ENCODE measurements around the gene STK24. TPM values are rescaled to one million over a fixed set of nuclear protein-coding genes. Genes with fewer than 3 reads are reported as not detected.

Gene STK24
- total RNA-seq, 4 donors from 2014 or later: 49.8 to 68.9 (median 57.0) TPM

DNA sequence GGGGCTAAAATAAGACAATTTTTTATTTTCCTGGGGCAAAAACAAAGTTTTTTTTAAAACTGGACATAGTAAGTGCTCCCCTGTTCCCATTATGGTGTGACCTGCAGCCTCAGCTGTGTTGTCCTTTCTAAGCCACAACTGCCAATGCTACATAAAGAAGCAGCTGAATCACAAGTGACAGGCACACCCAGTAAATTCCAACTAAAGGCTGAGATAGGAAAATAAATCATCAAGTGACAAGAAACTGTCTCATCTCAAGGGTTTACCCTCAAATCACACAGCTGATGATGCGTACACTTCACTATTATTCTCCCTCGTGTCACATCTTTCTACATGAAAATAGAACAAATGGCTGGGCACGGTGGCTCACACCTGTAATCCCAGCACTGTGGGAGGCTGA, 28.7 kb downstream of the STK24 start:
- WGBS, 2 donors: 81 to 88% methylated on average over 3 of the region's 3 CpGs
- Histone ChIP-seq H3K4me3 (no peak overlapping the region), H3K36me3 (peaks cover 0 to 28% (median 0%) of the 10 kb centered on the region in 3 donors), H3K9me3 (peaks cover 0 to 7% (median 0%) of the 10 kb centered on the region in 4 donors), H3K27ac (no peak overlapping the region), H3K27me3 (no peaks in the 10 kb centered on the region), H3K4me1 (peaks cover 0 to 49% (median 20%) of the 10 kb centered on the region in 4 donors)
- DNase-seq (ENCODE audit: low spot score in 2 of 2): no peak
- TF ChIP-seq POLR2A (IDR thresholded peaks at IDR 0.05) (no peak), EP300 (IDR thresholded peaks at IDR 0.05) (no peak)
- TF ChIP-seq, protein P1, sequence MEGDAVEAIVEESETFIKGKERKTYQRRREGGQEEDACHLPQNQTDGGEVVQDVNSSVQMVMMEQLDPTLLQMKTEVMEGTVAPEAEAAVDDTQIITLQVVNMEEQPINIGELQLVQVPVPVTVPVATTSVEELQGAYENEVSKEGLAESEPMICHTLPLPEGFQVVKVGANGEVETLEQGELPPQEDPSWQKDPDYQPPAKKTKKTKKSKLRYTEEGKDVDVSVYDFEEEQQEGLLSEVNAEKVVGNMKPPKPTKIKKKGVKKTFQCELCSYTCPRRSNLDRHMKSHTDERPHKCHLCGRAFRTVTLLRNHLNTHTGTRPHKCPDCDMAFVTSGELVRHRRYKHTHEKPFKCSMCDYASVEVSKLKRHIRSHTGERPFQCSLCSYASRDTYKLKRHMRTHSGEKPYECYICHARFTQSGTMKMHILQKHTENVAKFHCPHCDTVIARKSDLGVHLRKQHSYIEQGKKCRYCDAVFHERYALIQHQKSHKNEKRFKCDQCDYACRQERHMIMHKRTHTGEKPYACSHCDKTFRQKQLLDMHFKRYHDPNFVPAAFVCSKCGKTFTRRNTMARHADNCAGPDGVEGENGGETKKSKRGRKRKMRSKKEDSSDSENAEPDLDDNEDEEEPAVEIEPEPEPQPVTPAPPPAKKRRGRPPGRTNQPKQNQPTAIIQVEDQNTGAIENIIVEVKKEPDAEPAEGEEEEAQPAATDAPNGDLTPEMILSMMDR (IDR thresholded peaks at IDR 0.05): no peak

DNA sequence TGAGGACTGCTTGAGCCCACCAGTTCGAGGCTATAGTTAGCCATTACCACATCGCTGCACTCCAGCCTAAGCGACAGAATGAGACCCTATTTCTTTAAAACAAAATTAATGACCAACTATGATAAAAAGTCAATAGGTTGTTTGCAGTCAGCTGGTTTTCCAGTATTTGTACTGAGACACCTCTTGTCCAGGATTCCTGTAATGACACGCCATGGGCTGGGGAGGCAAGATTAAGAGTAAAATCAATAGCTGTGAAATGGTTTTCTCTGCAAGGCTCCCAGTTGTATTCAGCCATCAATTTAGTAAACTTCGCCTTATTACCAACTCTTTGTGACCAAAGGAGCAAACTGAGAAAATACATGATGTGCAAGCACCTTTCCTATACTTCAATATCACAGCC, 29.5 kb downstream of the STK24 start:
- H3K36me3 ChIP-seq: peaks cover 0 to 28% (median 0%) of the 10 kb centered on the region in 3 donors
- H3K4me3 ChIP-seq: no peak overlapping the region
- H3K27ac ChIP-seq: no peak overlapping the region
- TF ChIP-seq, protein P1 (IDR thresholded peaks at IDR 0.05): no peak
- peaks cover 0 to 7% (median 0%) of the 10 kb centered on the region in 4 donors for H3K9me3 ChIP-seq
- 92 to 98% methylated on average over 5 of the region's 5 CpGs for WGBS, 2 donors
- DNase-seq (ENCODE audit: low spot score in 2 of 2): no peak
- H3K27me3 ChIP-seq: no peaks in the 10 kb centered on the region
- peaks cover 0 to 53% (median 25%) of the 10 kb centered on the region in 4 donors for H3K4me1 ChIP-seq

DNA sequence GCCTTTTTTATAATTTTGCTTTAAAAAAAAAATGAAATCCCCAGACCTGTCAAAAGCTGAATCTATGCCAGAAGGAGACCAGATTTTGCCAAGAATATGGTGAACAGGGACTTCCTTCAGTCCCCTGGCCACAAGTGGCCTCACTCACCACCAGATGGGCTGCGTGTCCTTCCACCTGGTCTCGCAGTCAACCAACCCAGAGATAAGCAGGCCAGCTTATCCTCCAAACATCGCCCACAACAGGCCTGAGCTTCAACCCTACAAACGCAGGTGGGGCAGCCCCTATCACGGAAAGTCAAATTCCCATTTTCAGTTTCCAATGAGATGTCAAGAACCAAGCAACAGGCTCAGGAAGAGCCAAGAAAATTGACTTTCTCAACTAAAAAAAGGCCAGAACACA, 30.5 kb downstream of the STK24 start:
- Histone ChIP-seq H3K36me3 (peaks cover 0 to 24% (median 0%) of the 10 kb centered on the region in 3 donors), H3K4me3 (no peak overlapping the region), H3K27me3 (no peaks in the 10 kb centered on the region), H3K27ac (peak overlapping the region in 2 of 4 donors; percentile 5 to 8), H3K9me3 (peaks cover 0 to 7% (median 0%) of the 10 kb centered on the region in 4 donors), H3K4me1 (peaks cover 0 to 63% (median 34%) of the 10 kb centered on the region in 4 donors)
- WGBS, 2 donors: 73 to 88% methylated on average over 5 of the region's 5 CpGs
- TF ChIP-seq EP300 (IDR thresholded peaks at IDR 0.05): no peak
- TF ChIP-seq, protein P1 (IDR thresholded peaks at IDR 0.05): no peak
- no peak for TF ChIP-seq POLR2A (IDR thresholded peaks at IDR 0.05)
- no peak for DNase-seq (ENCODE audit: low spot score in 2 of 2)

DNA sequence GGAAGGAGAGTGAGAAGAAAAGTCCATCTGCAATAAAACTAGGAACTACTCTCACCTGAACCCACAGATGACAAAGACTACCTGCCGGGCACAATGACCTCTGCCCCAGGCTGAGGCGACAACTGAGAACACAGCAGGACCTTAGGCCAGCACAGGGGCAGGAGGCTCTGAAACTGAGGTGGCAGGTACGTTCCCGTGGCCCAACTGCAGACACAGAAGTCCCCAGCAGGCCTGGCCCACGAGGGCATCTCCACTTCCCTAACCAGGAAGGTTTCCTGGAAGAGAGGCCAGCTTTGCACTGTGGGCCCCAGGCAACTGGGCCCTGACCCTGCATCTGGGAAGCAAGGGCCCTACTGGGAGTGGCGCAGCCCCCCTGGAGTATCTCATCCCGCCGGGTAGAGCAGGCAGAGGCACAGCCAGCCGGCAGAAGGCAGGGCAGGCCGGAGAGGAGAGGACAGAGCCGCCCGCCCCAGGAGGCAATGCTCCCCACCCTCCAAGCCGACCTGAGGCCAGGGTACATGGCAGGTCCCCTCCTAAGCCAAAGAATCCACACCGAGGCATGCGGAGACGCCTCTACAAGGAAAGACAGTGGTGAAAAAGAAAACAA, 32.7 kb downstream of the STK24 start:
- DNase-seq (ENCODE audit: low spot score in 2 of 2): no peak
- Histone ChIP-seq H3K36me3 (peaks cover 0 to 7% (median 0%) of the 10 kb centered on the region in 3 donors), H3K27me3 (no peaks in the 10 kb centered on the region), H3K4me3 (no peak overlapping the region), H3K4me1 (peaks cover 0 to 80% (median 45%) of the 10 kb centered on the region in 4 donors), H3K27ac (peak overlapping the region in 3 of 4 donors; percentile 35 to 73 (median 62)), H3K9me3 (peaks cover 0 to 2% (median 0%) of the 10 kb centered on the region in 4 donors)
- TF ChIP-seq EP300 (IDR thresholded peaks at IDR 0.05) (no peak), POLR2A (IDR thresholded peaks at IDR 0.05) (no peak)
- TF ChIP-seq, protein P1 (IDR thresholded peaks at IDR 0.05): no peak
- WGBS, 2 donors: 66 to 68% methylated on average over 13 to 16 of the region's 16 CpGs

DNA sequence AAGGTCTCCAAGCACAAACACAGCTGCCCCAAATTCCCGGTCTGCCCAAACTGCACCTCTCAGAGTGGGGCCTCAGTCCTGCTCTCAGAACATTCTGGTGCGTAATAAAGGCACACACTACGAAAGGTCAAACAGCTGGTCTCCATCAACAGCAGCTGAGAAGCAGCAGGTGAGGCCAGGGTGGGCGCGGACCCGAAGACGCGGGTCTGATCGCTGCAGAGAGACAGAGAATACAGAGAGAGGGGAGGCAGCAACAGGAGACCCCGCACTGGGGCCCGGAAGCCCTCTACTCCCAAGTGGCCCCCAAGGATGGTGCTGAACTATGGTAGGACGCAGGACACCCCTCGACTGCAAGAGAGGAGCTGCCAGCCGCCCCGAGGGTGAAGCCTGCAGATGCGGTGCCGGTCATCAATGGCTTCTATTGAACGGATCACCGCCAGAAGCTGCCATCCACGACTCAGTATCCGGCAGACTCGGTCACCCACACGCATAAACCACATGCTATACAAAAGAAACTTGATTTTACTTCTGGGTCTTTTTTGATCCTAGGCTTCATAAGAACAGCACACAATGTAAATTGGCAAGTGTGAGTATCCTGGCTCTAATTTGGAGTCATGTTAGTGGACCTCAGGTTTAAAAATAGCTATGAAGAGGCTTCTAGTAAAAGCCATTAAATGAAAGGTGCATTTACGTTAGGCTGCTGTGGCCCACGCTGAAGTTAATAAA, 33.4 kb downstream of the STK24 start:
- no peak for DNase-seq (ENCODE audit: low spot score in 2 of 2)
- H3K4me1 ChIP-seq: peaks cover 0 to 81% (median 45%) of the 10 kb centered on the region in 4 donors

More for the DNA sequence above, 33.4 kb downstream of the STK24 start:
- Histone ChIP-seq H3K9me3 (no peaks in the 10 kb centered on the region), H3K36me3 (peaks cover 0 to 4% (median 0%) of the 10 kb centered on the region in 3 donors), H3K4me3 (peak overlapping the region in 1 of 4 donors; percentile 9), H3K27ac (peak overlapping the region in 3 of 4 donors; percentile 40 to 73 (median 62)), H3K27me3 (no peaks in the 10 kb centered on the region)
- WGBS, 2 donors: 59 to 66% methylated on average over 25 of the region's 25 CpGs
- TF ChIP-seq POLR2A (IDR thresholded peaks at IDR 0.05) (no peak), EP300 (IDR thresholded peaks at IDR 0.05) (no peak)
- TF ChIP-seq, protein P1 (IDR thresholded peaks at IDR 0.05): no peak

Data from tibial nerve (tissue), 4 donors.